Stimulated activated naive CD8-positive, alpha-beta T cell treated with anti-CD3 and anti-CD28 coated beads, Interleukin-15, Interleukin-2, amounts not matched to agents 100 U/mL and 50 U/mL, for 24 hours (primary cell): ENCODE results near the gene MLLT10.

ENCODE experiments used
- ATAC-seq: fragments of 150-1000 bp; cut with Tn5 transposase; one replicate; pipeline ENCODE4 v1.10.0; 2021
- DNase-seq: peaks from one replicate; pipeline ENCODE4 v3.0.0; 2021

MLLT10 gene

DNA sequence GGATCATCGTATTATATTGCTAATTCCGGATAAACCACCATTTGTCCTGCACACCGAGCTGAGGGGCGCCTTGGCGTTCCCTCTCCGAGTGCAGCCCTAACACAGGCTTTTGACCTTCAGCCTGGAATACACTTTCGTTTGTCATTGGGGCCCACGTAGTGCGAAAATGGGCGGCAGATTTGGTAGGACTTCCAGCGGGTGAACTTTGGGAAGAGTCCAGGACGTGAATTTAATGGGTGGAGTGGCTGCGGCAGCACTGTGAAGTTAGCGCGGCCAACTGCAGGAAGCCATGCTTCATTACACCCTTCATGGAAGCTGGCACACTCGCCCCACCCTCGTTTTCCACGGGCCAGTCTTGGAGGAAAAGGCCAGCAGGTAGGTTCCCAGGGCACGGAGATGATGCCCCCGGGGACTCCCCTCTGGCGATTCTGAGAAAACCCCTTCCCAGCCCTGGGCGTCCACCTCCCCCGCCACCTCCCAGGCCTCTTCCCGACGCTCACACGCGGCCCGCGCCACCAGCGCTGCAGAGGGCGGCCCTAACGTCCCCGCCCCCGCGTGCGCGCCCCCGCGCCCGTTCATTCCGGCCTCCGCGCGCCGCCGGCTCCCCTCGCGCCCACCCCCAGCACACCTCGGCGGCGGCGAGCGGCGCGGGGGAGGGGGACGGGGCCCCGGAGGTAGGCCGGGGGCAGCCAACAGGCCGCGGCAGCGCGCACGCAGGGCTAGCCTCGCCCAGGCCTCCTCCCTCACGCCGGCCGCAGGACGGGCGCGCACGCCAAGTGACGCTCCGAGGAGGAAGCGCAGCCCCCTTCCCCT, at the start of gene MLLT10:
Gene MLLT10 (plus strand): TSS at position 766 of the 813 bp plus-strand sequence. CDS start 413 bp downstream, outside the sequence.
- peak; percentile 93 for ATAC-seq
- DNase-seq: peak; percentile 91

DNA sequence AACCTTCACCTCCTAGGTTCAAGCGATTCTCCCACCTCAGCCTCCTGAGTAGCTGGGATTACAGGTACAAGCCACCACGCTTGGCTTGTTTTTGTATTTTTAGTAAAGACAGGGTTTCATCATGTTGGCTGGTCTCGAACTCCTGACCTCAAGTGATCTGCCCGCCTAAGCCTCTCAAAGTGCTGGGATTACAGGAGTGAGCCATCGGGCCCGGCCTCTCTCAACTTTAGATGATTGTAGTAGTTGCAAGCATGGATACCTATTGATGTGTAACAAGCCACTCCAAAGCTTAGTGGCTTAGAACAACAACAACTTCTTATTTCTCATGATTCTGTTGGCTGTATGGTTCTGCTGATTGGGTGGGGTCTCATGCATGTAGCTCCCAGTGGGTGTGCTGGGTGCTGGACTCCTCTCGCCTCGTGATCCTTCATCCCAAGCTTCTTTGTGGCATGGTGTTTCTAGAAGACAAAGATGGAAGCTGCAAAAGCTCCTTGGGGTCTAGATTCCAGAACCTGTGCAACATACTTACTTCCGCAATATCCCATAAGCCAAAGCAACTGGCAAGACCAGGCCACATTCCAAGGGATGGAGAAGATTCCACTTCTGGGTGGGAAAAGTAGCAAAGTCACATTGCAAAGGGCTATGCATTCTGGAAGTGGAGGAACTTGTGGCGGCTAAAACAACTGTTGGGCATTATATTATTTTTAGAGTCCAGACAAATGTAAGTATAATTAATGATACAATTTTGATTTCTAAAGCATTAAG, 46.4 kb upstream of the MLLT10 start:
- ATAC-seq (no peak), DNase-seq (no peak)

GRCh38 chr10:21488246-21488956, 45.6 kb upstream of the MLLT10 start:
- DNase-seq: no peak
- ATAC-seq: no peak

DNA sequence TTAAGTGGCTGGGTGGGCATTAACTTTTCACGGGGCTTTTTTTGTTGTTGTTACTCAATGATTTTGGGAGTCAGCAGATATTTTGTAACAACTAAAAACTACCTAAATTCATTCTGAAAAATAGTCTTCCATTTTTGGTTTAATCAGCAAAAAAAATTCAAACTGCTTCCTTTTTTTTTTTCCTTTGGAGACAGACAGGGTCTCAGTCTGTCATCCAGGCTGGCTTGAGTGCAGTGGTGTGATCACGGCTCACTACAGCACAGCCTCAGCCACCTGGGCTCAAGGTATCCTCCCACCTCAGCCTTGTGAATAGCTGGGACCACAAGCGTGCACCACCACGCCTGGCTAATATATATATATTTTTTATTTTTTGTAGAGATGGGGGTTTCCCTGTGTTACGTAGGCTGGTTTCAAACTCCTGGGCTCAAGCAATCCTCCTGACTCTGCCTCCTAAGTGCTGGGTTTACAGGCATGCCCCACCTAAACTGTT, 45.0 kb upstream of the MLLT10 start:
- ATAC-seq (no peak), DNase-seq (no peak)

- ATAC-seq: no peak
- DNase-seq: no peak
Measured at GRCh38 chr10:21490028-21490710, 43.9 kb upstream of the MLLT10 start.

- ATAC-seq (no peak), DNase-seq (no peak)
Measured at GRCh38 chr10:21490711-21491105, 43.3 kb upstream of the MLLT10 start.

GRCh38 chr10:21492421-21492820, 41.6 kb upstream of the MLLT10 start:
- DNase-seq: no peak
- no peak for ATAC-seq

DNA sequence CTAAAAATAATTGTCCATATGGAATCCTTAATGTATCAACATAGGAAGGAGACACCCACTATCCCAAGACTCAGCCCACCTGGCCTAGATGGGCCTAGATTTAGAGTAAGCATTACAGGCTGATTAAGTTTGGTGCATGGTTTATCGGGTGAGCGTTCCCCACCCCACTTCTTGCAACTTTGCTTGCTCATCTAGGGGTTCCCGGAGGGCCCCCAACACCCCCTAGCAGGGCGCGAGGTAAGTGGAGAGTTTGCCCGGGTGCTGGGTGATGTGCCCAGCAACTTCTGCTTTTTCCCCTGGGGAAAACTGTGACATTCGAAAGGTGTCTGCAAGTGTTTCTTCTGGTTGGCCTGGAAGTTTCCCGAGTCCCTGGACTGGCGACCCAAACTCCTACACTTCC, 40.2 kb upstream of the MLLT10 start:
- ATAC-seq: no peak
- DNase-seq: no peak

DNA sequence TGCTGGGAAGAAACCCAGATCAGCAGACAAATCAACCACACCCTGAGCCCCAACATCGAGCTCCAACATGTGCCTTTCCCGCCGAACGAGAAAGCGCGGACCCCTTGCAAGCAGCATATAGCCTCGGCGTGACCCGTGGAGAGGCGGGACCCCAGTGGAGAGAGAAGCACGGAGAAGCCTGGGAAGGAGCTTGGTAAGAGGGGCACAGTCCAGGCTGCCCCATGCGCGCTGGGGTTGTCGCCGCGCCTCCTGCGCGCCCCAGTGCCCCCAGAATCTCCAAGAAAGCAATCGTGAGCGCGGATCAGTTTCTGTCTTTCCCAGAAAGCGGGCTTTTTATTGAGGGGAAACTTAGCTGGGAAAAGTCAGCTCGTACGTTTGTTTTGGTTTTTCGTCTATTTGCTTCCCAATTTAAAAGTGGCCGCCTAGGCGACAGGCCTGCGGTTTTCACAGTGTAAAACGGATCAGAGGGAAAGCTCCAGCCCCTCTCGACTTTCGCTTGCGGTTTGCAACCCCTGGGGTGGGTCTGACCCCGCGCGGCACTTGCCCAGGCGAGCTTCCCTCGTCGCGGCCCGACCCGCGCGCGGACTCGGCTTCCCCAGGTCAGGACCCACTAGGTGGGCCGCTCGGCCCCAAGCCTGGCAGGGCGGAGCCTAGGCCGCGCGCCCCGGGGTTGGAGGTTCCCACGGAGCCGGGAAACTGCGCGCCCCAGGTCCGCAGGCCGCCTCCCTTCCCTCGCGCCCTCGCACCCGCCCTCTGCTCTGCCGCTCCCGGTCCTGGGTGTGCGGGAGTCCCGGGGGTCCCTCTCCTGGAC, 39.6 kb upstream of the MLLT10 start:
- no peak for ATAC-seq
- DNase-seq: peak; percentile 40

GRCh38 chr10:21495002-21495751, 38.9 kb upstream of the MLLT10 start:
- DNase-seq: no peak
- no peak for ATAC-seq

GRCh38 chr10:21495752-21496342, 38.2 kb upstream of the MLLT10 start:
- ATAC-seq: peak; percentile 83
- DNase-seq: peak; percentile 91

DNA sequence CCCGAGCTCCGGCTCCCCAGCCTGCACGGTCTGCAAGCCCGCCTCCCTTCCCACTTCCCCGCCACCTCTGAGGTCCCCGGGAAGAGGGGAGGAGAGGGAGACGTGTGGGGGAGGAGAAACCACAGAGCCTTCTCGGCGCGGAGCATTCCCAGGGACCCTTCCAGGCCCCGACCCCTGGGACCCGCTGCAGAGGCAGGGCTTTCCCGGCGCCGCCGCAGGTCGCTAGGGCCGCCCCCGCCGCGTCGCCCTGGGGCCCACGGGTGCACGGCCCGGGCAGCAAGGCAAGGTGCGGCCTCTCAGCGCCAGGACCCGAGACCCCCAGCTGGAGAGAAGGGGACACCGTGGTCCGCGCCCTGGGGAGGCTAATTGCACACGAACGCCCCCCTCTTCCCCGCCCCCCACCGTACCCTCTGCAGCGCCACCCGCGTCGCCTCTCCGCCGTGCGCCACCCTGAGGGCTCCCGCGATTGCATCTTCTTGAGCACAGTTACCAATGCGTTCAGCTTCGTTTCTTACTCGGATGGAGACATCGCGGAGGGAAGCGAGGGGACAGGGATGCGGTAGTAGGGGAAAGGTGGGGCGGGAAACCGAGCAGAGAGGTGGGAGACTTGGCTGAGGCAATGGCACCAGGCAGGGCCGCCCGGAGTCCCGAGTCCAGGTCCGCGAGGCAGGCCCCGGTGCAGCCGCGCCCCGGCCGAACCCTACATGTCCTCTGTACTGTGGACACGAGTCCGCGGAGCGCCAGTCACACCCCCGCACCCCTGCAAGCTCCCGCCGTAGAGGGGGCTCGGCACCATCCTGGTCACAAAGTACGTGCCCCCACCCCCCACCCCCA, 37.5 kb upstream of the MLLT10 start:
- ATAC-seq (peak; percentile 59), DNase-seq (peak; percentile 63)

DNA sequence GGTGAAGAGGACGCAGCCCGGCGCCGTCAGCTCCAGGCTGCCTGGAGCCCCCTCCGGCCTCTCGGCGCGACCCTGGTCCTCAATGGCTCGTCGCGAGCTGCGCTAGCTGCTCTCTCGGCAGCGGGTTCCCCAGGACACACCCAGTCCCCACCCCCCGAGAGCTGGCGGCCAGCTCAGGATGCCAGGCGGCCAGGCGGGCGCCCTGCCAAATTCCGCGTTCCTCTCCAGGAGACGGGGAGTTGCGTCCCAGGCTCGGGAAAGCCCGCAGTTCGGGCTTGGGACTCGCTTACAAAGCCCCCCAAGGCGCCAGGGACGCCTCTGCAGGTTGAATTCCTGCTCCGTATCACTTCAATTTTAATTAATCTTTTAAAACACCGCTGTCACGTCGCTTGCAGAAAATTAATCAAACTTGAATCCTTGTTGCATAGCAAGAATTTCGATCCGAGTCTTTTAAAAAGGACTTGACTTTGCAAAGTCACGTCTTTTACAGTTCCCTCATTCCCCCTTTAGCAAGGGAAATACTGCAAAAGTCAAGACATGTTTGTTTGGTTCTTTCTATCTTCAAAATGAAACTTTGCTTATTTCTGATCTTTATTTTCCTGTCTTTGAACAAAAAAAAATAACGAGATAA, 36.7 kb upstream of the MLLT10 start:
- peak; percentile 46 for DNase-seq
- ATAC-seq: no peak

GRCh38 chr10:21498377-21498776, 35.7 kb upstream of the MLLT10 start:
- DNase-seq (no peak), ATAC-seq (no peak)

DNA sequence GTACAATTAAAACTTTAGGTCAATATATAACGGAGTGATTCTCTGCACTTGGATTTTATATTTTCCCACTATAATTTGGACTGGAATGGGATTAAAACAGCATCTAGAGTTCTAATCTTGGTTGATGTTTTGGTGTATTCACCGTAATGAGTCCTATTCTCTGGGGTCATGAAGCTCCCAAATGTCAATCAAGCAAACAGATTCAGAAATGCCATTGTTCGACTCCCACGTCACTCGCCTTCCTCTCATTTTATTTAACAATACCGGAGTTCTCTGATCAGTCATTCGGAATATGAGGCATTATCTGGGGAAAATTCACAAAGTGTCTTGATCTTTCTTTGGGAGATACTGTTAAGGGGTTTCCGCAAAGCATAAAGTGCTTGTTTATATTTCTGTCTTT, 35.0 kb upstream of the MLLT10 start:
- ATAC-seq (no peak), DNase-seq (no peak)

GRCh38 chr10:21499701-21500577, 34.1 kb upstream of the MLLT10 start:
- DNase-seq: peak; percentile 35
- no peak for ATAC-seq

GRCh38 chr10:21500578-21500910, 33.5 kb upstream of the MLLT10 start:
- no peak for ATAC-seq
- no peak for DNase-seq

DNA sequence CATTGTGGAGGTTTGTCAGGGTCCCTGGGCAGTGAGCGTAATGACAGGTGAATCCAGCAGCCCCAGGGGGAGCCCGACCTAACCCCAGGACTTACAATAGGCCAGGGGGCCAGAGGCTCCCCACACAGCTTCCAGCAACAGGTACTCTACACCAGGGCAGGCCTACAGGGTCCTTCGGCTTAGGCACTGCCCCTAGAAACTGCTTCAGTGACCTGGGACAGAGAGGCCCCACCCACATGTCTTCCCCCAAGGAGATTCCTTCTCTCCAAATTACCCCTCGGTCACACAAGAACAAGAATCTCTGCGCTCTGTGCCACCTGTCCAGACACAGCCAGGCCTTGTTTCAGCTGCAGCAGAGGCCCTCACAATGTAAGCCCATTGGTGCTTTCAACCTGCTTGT, 32.9 kb upstream of the MLLT10 start:
- no peak for ATAC-seq
- no peak for DNase-seq
